DMS53 treated with DMSO at 0.1 percent for 48 hours (cell line): ENCODE measurements around the gene CYFIP2.
"Not testable (repeated sequence)": the region's sequence is repeated elsewhere in the genome, so short reads cannot be mapped to it uniquely, and the experiment has no call there.

ENCODE experiments used
- DNase-seq: peaks from one replicate; lab custom pipeline; 2025; ENCODE audit not compliant: unreplicated experiment; lab: John Stamatoyannopoulos, UW

CYFIP2 gene

DNA sequence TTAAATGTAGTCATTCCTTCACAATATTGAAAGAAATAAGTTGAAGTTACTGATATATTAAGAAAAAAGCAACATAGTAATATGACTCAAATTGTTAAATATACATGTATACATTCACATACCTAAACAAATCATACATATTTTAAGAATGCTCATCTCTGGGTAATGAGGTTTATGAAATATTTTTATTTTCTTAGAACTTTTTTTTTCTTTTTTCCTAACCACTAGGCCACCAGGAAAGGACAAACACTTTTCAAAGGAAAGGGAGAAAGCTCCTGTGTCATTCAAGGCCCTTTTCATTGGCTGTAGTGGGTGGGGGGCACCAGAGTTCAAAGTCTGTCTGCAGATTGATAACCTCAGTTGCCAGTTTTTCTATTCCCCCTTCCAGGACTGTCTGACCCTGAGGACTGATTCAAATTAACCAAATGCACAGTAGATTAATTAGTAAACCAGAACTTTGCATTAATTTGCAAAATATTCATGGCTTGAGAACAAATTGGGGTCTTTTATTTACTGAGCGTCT lies 121.2 kb downstream of the CYFIP2 start:
- no peak for DNase-seq

DNA sequence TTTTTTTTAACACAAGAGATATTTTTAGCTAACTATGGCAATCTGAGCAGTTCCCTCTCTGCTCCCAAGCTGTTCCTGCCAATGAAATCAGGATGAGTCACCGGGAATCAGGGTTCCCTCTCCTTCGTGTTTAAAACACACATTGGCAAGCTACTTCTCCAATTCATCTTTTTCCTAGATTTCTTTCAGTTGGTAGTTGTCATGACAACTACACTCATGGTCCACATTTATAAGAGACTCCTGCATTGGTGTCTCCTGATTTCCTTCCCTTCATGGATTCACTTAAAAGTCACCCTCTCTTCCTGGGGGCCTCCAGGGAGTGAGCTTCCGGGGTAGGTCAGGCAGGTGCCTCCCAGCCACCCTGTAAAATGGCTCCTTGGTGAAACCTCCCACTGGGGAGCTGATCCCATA lies 121.8 kb downstream of the CYFIP2 start:
- DNase-seq: peak; percentile 4

DNA sequence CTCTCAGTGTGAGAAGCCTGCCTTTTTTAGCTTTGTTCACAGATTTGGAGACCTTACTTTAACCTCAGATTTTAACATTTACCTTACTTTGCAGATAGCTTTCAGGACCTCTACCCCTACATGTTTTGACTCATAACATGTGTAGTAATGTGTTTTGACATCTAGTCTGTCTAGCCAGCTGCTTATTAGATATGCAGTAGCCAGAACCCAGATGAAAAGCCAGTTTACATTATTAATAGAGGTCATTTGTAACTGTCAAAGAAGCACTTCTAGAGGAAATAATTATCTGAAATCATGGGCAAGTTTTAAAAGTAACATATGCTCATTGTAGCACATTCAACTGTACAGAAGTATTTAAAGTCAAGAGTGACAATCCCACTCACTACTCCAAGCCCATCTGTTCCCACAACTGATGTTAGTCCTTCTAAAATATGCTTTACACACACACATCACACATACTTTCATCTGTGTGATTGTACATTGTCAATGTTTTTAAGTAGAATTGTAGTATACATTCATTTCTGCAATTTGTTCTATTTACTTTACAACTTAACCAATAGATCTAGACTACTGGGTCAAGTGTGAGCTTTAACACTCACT lies 122.3 kb downstream of the CYFIP2 start:
- no peak for DNase-seq

DNA sequence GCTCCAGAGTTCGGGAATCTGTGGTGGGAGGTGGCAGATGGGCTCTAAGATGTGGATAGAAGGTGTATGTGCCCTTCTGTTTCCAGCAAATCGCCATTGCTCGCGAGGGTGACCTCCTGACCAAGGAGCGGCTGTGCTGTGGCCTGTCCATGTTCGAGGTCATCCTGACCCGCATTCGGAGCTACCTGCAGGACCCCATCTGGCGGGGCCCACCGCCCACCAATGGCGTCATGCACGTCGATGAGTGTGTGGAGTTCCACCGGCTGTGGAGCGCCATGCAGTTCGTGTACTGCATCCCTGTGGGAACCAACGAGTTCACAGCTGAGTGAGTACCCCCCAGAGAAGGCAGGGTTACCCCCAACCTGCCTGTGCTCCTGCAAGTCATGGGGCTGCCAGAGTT lies 123.2 kb downstream of the CYFIP2 start:
- DNase-seq: no peak

DNA sequence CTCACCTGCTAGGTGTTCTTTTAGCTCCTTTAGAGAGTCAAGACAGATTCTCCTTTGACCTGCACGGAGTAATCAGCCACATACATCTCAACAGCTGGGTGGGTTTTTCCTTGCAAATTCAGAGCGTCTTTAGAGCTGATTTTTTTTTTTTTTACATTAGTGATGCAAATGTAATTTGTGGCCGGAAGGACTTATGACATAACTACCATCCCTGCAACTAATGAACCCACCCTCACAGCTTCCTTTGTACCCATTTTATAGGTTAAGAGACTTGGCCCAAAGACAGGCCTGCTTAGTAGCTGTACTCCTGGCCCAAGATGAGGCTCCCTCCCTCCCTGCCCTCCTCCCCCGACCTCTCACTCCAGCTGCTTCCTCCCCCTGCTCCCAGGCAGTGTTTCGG lies 124.2 kb downstream of the CYFIP2 start:
- no peak for DNase-seq

DNA sequence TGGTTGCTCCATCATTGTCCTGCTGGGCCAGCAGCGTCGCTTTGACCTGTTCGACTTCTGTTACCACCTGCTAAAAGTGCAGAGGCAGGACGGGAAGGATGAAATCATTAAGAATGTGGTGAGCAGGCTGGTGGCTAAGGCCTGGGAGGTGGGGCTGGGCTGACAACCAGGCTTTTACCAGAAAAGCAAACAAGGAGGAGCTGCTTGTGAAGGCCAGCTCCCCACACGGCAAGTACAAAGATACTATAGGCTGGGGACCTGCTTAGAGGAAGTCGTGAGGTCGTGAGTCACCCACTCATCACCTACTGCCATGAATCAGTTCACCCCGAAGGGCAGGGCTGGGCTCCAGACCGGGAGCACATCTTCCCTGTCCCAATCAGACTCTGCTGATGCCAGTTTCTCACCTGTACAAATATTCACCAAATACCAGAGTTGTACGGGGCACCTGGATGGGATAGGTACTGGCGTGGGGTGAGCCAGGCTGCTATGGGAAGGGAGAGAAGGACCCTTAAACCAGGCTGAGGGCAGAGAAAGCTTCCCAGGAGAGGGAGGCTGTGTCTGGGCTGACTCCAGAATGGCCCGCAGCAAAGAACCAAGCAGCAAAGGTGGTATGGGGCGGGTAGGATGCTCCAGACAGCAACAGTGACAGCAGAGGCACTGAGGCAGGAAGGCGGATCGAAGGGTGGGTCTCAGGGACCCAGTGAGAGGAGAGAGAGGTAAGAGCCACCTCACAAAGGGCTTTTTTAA lies 124.8 kb downstream of the CYFIP2 start:
- DNase-seq: peak; percentile 90

DNA sequence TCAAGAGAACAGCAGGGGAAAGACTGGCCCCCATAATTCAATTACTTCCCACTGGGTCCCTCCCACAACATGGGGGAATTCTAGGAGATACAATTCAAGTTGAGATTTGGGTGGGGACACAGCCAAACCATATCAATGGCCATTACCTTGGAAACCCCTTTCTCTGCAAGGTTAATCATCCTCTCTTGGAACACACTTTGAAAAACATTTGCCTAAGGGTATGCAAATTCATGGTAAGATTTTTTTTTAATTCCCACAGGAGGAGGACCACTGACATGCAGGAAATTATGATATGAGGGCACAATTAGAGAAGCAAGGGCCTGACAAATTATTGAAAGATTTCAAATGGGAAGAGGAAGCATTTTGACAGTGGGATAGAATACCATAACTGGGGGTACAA lies 132.4 kb downstream of the CYFIP2 start:
- no peak for DNase-seq

DNA sequence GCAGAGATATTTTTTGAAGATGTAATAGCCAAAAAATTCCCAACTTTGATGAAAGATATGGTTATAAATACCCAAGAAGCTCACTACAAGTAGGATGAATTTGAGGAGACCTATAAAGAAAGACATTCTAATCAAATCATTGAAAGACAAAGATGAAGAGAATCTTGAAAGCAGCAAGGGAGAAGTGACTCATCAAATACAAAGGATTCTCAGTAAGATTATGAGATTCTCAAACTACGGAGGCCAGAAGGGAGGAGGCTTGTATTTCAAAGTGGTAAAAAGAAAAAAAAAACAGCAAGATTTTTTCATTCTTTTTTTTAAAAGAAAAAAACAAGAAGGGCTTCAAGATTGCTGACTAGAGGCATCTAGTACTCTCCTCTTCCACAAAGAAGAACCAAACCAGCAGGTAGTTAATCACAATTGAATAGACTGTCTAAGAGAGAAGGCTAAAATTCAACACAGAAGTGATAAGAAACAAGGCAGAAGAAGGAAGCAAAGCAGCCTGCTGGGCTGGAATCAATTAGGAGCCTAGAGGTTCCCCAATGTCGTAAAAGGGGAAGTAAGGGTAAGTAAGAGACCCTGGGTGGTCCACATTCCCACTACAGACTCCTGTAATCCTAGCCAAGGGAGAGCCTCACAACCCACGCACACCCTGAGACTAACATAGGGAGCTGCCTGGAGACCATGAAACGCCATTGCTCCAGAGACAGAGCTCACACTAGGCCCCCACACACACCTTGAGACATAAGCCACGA lies 135.0 kb downstream of the CYFIP2 start:
- no peak for DNase-seq

DNA sequence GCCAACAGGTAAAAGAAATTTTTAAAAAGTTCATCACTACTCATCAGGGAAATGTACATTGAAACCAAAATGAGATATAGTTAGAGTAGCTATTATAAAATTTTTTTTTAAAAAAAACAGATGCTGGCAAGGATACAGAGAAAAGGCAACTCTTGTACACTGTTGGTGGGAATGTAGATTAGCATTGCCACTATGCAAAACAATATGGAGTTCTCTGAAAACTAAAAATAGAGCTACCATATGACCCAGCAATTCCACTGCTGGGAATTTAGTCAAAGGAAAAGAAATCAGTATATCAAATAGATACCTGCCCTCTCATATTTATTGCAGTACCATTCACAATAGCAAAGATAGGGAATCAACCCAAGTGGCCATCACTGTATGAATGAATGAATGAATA lies 149.9 kb downstream of the CYFIP2 start:
- DNase-seq: no peak

DNA sequence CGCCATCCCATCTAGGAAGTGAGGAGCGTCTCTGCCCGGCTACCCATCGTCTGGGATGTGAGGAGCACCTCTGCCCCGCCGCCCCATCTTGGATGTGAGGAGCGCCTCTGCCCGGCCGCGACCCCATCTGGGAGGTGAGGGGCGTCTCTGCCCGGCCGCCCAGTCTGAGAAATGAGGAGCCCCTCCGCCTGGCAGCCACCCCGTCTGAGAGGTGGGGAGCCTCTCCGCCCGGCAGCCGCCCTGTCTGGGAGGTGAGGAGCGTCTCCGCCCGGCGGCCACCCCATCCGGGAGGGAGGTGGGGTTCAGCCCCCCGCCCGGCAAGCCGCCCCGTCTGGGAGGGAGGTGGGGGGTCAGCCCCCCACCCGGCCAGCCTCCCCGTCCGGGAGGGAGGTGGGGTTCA lies 153.6 kb downstream of the CYFIP2 start:
- not testable (repeated sequence) for DNase-seq

DNA sequence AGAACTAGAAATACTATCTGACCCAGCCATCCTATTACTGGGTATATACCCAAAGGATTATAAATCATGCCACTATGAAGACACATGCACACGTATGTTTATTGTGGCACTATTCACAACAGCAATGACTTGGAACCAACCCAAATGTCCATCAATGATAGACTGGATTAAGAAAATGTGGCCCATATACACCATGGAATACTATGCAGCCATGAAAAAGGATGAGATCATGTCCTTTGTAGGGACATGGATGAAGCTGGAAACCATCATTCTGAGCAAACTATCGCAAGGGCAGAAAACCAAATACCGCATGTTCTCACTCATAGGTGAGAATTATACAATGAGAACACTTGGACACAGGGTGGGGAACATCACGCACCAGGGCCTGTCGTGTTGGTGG lies 164.0 kb downstream of the CYFIP2 start:
- not testable (repeated sequence) for DNase-seq

DNA sequence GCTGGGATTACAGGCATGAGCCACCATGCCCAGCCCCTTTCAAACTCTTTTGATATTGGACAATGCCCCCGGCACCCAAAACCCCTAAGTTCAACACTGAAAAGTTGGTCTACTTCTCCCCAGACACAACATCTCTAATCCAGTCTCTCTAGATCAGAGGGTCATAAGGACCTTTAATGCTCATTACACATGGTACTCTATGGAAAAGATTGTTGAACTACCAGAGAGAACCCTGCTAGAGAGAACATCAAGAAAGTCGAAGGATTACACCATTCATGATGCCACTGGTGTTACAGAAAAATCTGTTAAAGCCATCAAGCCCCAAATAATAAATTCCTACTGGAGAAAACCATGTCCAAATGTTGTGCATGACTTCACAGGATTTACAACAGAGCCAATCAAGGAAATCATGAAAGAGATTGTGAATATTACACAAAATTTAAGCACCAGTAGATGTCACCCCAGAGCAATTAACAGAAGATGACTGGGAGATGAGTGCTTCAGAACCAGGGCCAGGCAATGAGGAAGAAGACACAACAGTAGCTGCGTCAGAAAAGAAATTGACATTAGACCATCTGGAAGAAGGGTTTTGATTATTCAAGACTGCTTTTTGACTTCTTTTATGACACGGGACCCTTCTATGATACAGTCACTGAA lies 165.7 kb downstream of the CYFIP2 start:
- peak; percentile 56 for DNase-seq

DNA sequence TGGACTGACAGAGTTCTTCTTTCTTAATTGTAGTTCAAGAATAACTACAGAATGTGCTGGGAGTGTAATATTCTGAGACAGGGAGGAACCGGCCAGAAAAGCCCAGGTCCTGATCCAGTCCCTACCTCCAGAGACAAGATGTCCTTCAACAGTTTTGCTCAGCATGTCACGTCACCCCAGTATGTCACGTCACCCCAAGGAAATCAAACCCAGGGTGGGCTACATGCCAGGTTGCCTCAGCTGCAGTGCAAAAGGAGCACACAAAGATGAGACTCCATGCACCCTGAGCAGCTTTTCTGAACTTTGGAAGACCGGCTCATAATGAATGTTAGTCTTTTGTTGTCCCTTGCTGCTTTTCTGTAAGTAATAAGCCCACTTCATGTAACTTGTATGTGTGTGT lies 168.2 kb downstream of the CYFIP2 start:
- no peak for DNase-seq

DNA sequence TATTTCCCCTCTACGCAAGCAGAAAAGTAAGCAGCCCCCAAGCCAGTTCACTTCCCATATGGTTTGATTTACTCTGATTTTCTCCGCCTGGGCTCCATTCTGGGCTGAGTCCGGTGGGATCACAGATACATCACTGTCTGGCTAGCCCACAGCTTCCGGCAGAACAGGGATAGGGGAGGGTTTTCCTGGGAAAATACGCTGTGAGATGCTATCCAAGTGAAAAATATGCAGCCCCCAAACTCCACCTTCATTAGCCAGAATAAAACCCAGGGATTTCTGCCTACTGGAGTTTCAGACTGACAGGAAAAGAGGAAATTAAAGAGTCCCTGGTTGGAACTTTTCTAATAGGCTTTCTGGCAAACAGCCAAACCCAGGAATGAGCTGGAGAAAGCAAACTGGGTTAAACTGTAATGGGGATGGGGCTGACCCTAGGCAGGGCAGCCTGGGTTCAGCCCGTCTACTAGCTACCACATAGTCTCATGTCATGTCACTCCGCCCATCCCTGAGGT lies 177.2 kb downstream of the CYFIP2 start:
- no peak for DNase-seq

DNA sequence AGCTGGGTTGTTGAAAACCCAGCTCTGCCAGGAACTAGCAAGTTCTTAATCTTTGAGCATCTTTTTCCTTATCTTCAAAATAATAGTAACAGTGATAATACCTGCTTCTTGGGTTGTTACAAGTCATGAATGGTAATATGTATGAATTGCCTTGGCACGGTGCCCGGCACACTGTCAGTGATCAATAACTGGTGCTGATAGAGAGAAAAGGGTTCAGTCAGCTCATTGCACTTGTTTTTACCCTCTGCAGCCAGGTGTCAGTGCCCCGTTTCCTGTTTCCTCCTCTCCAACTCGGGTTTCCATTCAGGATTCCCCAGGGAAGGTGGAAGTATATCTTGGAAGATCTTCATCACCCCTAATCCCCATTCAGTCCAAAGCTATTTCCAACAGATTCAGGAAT lies 178.3 kb downstream of the CYFIP2 start:
- no peak for DNase-seq
